T1000 (cell line): ENCODE results near the gene BCR.
A peak's percentile ranks its signal among the peaks of the same experiment; 100 is the strongest.
"Not testable (repeated sequence)": the region's sequence is repeated elsewhere in the genome, so short reads cannot be mapped to it uniquely, and the experiment has no call there.

Experiments
- DNase-seq: peaks from one replicate; lab custom pipeline; 2025; ENCODE audit warnings: mixed read lengths; lab: John Stamatoyannopoulos, UW

BCR gene

DNA sequence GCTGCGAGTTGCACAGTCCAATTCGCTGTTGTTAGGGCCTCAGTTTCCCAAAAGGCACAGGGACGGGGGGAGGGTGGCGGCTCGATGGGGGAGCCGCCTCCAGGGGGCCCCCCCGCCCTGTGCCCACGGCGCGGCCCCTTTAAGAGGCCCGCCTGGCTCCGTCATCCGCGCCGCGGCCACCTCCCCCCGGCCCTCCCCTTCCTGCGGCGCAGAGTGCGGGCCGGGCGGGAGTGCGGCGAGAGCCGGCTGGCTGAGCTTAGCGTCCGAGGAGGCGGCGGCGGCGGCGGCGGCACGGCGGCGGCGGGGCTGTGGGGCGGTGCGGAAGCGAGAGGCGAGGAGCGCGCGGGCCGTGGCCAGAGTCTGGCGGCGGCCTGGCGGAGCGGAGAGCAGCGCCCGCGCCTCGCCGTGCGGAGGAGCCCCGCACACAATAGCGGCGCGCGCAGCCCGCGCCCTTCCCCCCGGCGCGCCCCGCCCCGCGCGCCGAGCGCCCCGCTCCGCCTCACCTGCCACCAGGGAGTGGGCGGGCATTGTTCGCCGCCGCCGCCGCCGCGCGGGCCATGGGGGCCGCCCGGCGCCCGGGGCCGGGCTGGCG, at the start of gene BCR:
Gene BCR, plus strand, starts transcription at position 209 of the 592 bp plus-strand sequence. CDS start 452 bp downstream, outside the sequence.
- no peak for DNase-seq

- no peak for DNase-seq
Measured at GRCh38 chr22:23130697-23131096, 49.6 kb upstream of the BCR start.

DNA sequence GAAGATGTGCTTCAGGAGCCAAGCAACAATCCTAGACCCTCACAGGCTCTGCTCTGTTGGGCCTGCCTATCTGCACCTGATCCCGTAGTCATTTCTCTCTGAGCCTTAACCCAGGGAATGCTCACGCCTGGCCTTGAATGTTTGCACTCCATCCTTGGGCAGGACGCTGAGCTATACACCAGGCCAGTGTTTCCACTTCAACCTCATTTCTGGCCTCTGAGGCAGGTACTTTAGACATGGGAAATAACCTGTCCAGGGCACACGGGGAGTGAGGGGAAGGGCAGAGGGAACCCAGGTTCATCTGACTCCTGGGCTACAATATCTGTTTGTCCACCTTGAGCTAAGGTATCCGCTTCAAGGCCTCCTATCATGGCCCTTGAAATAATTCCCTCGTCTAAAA, 48.4 kb upstream of the BCR start:
- DNase-seq, result no peak

DNA sequence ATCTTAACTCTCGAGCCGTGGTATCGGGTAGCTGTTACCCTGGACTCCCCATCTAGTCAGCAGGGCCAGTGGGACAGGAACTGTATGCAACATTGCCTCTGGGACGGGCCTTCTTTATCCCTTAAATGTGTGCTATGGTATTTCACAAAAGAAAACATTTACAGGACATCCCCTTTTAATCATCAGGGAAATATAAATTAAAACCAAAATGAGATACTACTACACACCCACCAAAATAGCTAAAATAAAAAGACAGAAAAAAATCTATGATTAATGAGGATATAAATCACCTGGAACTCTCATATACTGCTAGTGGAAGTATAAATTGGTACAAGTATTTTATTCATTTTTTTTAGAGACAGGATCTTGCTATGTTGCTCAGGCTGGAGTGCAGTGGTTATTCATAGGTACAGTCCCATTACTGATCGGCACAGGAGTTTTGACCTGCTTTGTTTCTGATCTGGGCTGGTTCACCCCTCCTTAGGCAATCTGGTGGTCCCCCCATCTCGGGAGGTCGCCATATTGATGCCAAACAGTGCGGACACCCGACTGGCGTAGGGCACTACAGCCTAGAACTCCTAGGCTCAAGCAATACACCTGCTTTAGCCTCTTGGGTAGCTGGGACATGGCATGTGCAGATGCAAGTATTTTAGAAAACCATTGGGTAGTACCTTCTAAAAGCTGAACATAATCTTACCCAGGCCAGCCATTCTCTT, 47.8 kb upstream of the BCR start:
- no peak for DNase-seq

GRCh38 chr22:23133922-23134321, 46.4 kb upstream of the BCR start:
- no peak for DNase-seq

- not testable (repeated sequence) for DNase-seq
Measured at GRCh38 chr22:23136991-23137390, 43.3 kb upstream of the BCR start.

DNA sequence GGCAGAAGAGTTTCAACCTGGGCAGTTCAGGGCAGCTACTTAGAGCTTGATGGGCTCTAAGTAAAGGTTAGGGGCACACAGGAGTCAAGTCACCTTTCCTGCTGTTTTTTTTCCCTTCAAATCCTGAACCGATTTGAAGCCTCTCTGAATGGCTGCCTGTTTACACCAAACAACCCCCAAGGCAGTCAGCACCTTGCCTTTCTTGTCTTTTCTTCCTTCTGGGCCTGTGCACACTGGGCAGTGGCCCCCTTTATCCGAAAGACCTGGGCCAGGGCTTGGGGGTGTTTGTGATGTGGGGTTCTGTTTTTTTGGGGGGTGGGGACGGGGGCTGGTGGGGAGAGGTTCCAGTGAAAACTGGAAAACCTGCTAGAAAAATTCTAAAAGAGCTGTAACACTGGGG, 42.8 kb upstream of the BCR start:
- DNase-seq, result no peak

DNA sequence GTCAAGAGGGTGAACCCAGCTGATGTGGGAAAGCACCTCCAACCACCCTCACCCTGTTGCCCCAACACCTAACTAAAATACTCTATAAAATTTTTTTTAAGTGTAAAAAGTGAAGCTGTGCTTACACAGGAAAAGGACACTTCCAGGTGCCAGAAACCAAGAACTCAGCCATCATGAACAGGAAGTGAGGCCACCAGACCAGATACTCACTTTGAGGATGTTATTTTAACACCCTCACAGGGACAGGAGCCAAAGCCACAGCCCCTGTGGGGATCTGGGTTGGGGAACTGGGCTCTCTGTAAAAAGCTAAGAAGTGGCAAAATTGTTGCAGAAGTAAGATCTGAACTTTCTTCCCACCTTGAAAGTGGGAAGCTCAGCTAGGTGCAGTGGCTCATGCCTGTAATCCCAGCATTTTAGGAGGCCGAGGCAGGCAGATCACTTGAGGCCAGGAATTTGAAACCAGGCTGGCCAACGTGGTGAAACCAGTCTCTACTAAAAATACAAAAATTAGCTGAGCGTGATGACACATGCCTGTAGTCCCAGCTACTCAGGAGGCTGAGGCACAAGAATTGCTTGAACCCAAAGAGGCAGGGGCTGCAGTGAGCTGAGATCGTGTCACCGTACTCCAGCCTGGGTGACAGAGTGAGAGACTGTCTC, 42.3 kb upstream of the BCR start:
- no peak for DNase-seq

DNA sequence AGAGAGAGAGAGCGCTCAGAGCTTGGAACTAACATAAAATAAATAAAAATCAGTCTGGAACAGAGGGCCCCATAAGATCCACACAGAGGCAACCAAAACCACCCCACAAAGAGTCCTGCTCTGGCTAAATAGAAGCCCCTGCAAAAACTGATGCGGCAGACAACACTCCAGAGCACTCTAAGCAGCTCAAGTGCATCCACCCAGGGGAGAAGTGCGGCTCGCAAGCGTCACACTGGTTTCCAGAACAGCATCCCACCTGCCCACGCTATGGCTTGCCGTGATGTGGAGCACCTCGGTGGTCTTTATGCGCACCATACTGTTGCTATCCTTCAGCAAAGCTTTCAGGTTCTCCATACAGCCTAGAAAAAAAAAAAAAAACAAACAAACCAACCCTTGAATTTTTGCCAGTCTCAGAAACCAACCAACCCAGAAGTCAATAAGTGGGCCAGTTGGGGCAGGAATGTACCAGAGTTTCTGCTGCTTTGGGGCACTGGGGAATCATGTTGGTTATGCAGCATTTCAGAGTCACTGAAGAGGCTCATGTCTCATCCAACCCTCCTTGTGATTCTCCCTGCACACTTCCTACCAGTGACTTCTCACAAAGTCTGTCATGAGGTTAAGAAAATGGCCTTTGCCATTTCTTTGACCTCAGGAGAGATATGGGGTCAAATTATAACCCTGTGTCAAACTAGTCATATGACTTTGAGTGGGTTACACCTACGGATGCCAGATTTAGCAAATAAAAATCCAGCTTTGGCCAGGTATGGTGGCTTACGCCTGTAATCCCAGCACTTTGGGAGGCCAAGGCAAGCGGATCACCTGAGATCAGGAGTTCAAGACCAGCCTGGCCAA, 41.5 kb upstream of the BCR start:
- DNase-seq, result no peak

DNA sequence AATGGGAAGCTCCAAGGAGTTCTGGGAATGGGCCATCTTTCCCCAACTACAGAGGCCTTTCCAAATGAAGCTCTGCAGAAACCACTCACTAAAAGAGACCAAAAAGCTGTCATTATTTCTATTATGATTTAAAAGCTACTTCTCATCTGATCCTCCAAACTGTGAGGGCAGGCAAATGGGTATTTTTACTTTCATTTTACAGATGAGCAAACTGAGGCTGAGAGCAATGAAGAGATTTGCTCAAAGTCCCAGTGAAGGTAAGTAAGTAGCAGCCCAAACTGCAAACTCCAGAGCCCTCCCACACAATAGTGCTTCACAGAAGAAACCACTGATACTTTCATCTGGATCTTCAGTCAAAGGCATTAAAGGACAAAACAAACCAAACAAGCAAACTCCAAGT, 39.9 kb upstream of the BCR start:
- no peak for DNase-seq

DNA sequence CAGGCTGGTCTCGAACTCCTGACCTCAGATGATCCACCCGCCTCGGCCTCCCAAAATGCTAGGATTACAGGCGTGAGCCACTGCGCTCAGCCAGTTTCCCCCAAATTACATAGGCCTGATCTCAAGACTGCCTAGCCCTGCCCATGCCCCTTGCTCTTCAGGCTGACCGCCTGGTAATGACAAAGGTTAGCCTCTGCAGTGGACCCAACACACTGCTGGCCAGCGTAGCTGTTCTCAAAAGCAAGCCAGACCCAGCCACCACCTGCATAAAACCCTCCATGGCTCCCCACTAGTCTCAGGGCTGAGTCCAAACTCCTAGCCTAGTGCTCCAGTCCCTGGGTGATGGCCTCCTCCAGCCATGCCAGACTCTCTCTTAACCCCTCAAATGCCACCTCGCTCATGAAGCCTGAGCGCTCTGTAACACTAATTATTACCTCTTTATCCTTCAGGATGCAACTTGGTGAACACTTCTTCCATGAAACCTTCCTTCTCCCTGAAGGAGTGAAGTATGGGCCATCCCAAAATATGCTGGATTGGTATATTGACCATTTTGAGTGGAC, 37.7 kb upstream of the BCR start:
- DNase-seq, result no peak

- no peak for DNase-seq
Measured at GRCh38 chr22:23143119-23143518, 37.2 kb upstream of the BCR start.

- no peak for DNase-seq
Measured at GRCh38 chr22:23144432-23144831, 35.9 kb upstream of the BCR start.

- peak; percentile 99 for DNase-seq
Measured at GRCh38 chr22:23144932-23145877, 35.1 kb upstream of the BCR start, which contains the start of gene RAB36. TSS of gene RAB36 (plus strand) at chr22:23145477. CDS start at chr22:23146617, 1,140 bp downstream.

DNA sequence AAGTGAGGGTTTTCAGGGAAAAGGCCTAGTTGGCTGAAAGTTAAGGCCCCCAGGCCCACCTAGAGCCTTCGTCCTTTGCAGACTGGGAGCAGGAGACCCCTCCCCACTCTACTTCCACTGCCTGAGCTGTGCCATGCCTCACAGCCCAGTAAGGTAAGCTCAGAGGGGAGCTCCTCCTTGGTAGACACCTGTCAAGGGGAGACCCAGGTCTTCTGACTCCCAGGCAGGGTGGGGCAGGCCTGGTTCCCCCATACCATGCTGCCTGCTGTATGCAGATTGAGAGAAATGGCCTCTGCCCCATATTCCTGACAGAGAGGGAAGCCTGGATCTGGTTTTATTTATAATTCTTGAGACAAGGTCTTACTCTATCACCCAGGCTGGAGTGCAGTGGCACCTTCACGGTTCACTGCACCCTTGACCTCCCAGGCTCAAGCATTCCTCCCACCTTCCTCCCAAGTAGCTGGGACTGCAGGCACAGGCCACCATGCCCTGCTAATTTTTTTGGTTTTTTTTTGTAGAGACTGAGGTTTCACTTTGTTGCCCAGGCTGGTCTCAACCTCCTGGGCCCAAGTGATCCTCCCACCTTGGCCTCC, 34.3 kb upstream of the BCR start:
- no peak for DNase-seq

GRCh38 chr22:23146478-23147205, 33.7 kb upstream of the BCR start:
- no peak for DNase-seq

- no peak for DNase-seq
Measured at GRCh38 chr22:23147617-23148387, 32.5 kb upstream of the BCR start.

GRCh38 chr22:23149743-23150238, 30.5 kb upstream of the BCR start:
- no peak for DNase-seq

- DNase-seq, result no peak
Measured at GRCh38 chr22:23150762-23151161, 29.5 kb upstream of the BCR start.
